ENCODE data around the gene SLC34A3.

Gene SLC34A3

GRCh38 chr9:137195525-137196220 lies 35.0 kb upstream of the SLC34A3 start:
- no peak for DNase-seq (ENCODE audit: low read depth)

GRCh38 chr9:137198051-137198901 lies 32.4 kb upstream of the SLC34A3 start:
- no peak for DNase-seq (ENCODE audit: low read depth)

- no peak for DNase-seq (ENCODE audit: low read depth)
Observed at GRCh38 chr9:137198902-137199283, 31.8 kb upstream of the SLC34A3 start.

- DNase-seq (ENCODE audit: low read depth) = no peak
Observed at GRCh38 chr9:137199411-137200121, 31.1 kb upstream of the SLC34A3 start.

- peak; percentile 96 for DNase-seq (ENCODE audit: low read depth)
Observed at GRCh38 chr9:137200311-137201204, 30.1 kb upstream of the SLC34A3 start, which contains the start of gene TPRN. Gene TPRN (minus strand): TSS chr9:137200741. CDS start chr9:137200711, 30 bp downstream.

GRCh38 chr9:137201205-137201868 lies 29.4 kb upstream of the SLC34A3 start:
- DNase-seq (ENCODE audit: low read depth) = no peak

GRCh38 chr9:137202966-137203365 lies 27.7 kb upstream of the SLC34A3 start:
- no peak for DNase-seq (ENCODE audit: low read depth)

- DNase-seq (ENCODE audit: low read depth) = no peak
Observed at GRCh38 chr9:137204731-137205125, 26.0 kb upstream of the SLC34A3 start.

- DNase-seq (ENCODE audit: low read depth) = peak; percentile 91
Observed at GRCh38 chr9:137205126-137206069, 25.3 kb upstream of the SLC34A3 start, which contains the start of the genes NDOR1 and TMEM203. Gene NDOR1 (plus strand): TSS chr9:137205700. CDS start chr9:137205778, 78 bp downstream. Gene TMEM203 (minus strand): TSS chr9:137205648. CDS start chr9:137205414, 234 bp downstream.

GRCh38 chr9:137206602-137207001 lies 24.1 kb upstream of the SLC34A3 start:
- no peak for DNase-seq (ENCODE audit: low read depth)

GRCh38 chr9:137211532-137211931 lies 19.2 kb upstream of the SLC34A3 start:
- no peak for DNase-seq (ENCODE audit: low read depth)

GRCh38 chr9:137212520-137212919 lies 18.2 kb upstream of the SLC34A3 start:
- no peak for DNase-seq (ENCODE audit: low read depth)

GRCh38 chr9:137213160-137214060 lies 17.3 kb upstream of the SLC34A3 start:
- DNase-seq (ENCODE audit: low read depth) = no peak

- no peak for DNase-seq (ENCODE audit: low read depth)
Observed at GRCh38 chr9:137214620-137215019, 16.1 kb upstream of the SLC34A3 start.

- DNase-seq (ENCODE audit: low read depth) = no peak
Observed at GRCh38 chr9:137215196-137215986, 15.3 kb upstream of the SLC34A3 start.

- DNase-seq (ENCODE audit: low read depth) = no peak
Observed at GRCh38 chr9:137216188-137216965, 14.3 kb upstream of the SLC34A3 start.

All from T follicular helper cell (primary cell).